ENCODE results near the gene COQ10A. TPM values are rescaled to one million over a fixed set of nuclear protein-coding genes. Genes with fewer than 3 reads are reported as not detected.
A peak's percentile ranks its signal among the peaks of the same experiment; 100 is the strongest.

COQ10A gene
- total and polyA plus RNA-seq, 2 of the 13 experiments (the other 11 are each of a cell fraction or from before 2014, with no cell fraction given): 21.0 to 37.3 TPM

GRCh38 chr12:56258068-56258819 lies 8.5 kb upstream of the COQ10A start, which contains the start of gene ANKRD52 (continued):
- TF ChIP-seq ZNF441 (CRISPR knock-in tag; IDR thresholded peaks at IDR 0.05; ENCODE audit: borderline replicate concordance) (peak; percentile 75), ZMAT5 (CRISPR knock-in tag; IDR thresholded peaks at IDR 0.05; ENCODE audit: borderline replicate concordance, low read depth) (no peak), YEATS4 (CRISPR knock-in tag; IDR thresholded peaks at IDR 0.05; ENCODE audit: borderline replicate concordance) (peak; percentile 89), IRF9 (CRISPR knock-in tag; IDR thresholded peaks at IDR 0.05; ENCODE audit: borderline replicate concordance) (0 out of 2 replicates have a peak, but pooled peaks have one; percentile 47), MYPOP (CRISPR knock-in tag; IDR thresholded peaks at IDR 0.05) (peak; percentile 49), ZNF574 (CRISPR knock-in tag; IDR thresholded peaks at IDR 0.05) (peak; percentile 62; the same call in 1 of the 2 replicates), SALL1 (CRISPR knock-in tag; IDR thresholded peaks at IDR 0.05) (peak; percentile 34), NFKBIZ (CRISPR knock-in tag; IDR thresholded peaks at IDR 0.05) (no peak), MXD1 (CRISPR knock-in tag; IDR thresholded peaks at IDR 0.05) (peak; percentile 43; the same call in 1 of the 2 replicates), JUNB (CRISPR knock-in tag; IDR thresholded peaks at IDR 0.05; ENCODE audit: borderline replicate concordance) (no peak), RAD21 (CRISPR knock-in tag; IDR thresholded peaks at IDR 0.05) (peak; percentile 84), ZBTB8A (CRISPR knock-in tag; IDR thresholded peaks at IDR 0.05; ENCODE audit: borderline replicate concordance, low read depth) (no peak), ZNF263 (CRISPR knock-in tag; IDR thresholded peaks at IDR 0.05) (peak; percentile 59), SOX13 (IDR thresholded peaks at IDR 0.05) (peak; percentile 14; the same call in 1 of the 2 replicates), SOX13 (CRISPR knock-in tag; conservative IDR thresholded peaks at IDR 0.05 in 1 of 2, IDR thresholded peaks at IDR 0.05 in 1 of 2) (no peak), KLF12 (CRISPR knock-in tag; IDR thresholded peaks at IDR 0.05; ENCODE audit: borderline replicate concordance) (peak; percentile 65; the same call in 1 of the 2 replicates), ISX (CRISPR knock-in tag; conservative IDR thresholded peaks at IDR 0.05) (0 out of 2 replicates have a peak, but pooled peaks have one; percentile 32), ZNF883 (CRISPR knock-in tag; IDR thresholded peaks at IDR 0.05; ENCODE audit: not compliant biosample characterization) (peak; percentile 64), ZNF713 (CRISPR knock-in tag; IDR thresholded peaks at IDR 0.05) (0 out of 2 replicates have a peak, but pooled peaks have one; percentile 29), SP1 (IDR thresholded peaks at IDR 0.05) (no peak), SP1 (CRISPR knock-in tag; IDR thresholded peaks at IDR 0.05) (peak; percentile 77; the same call in 1 of the 2 replicates), JUND (CRISPR knock-in tag; IDR thresholded peaks at IDR 0.05) (0 out of 2 replicates have a peak, but pooled peaks have one; percentile 42), SRSF9 (IDR thresholded peaks at IDR 0.05; ENCODE audit: borderline replicate concordance, insufficient read depth, low read depth, low read length, poor library complexity, severe bottlenecking) (no peak), ZNF773 (CRISPR knock-in tag; IDR thresholded peaks at IDR 0.05; ENCODE audit: borderline replicate concordance) (peak; percentile 55; the same call in 1 of the 2 replicates)

All from HepG2 (cell line).